IMR-90 (cell line): ENCODE data around the gene PTGES. TPM values are rescaled to one million over a fixed set of nuclear protein-coding genes. Genes with fewer than 3 reads are reported as not detected.

Source experiments
- ATAC-seq: fragments of 200-7000 bp; cut with Tn5 transposase; 2 replicates; pipeline ENCODE4 v1.9.1; 2020; ENCODE audit warnings: low read depth, mild to moderate bottlenecking, moderate library complexity
- BruUV-seq: library from RNA; stranded (reverse); fragments of 400-500 nt; replicated peaks from 2 replicates; lab custom pipeline; 2021; lab: Mats Ljungman, UMichigan
- CTCF ChIA-PET: fragments of 300-600 bp; formaldehyde crosslinking; extraction: SDS; loops from one replicate; lab custom pipeline; 2021; ENCODE audit warnings: antibody characterized with exemption; lab: Yijun Ruan, JAX
- POLR2A ChIA-PET: fragments of 300-600 bp; sonication (Branson Sonifier 250); formaldehyde crosslinking; loops from one replicate; lab custom pipeline; 2022; ENCODE audit warnings: antibody characterized with exemption; ENCODE audit not compliant: unreplicated experiment; lab: Charles Lee
- DNase-seq: peaks from one replicate; pipeline ENCODE4 v3.0.0; 2013
- H2AFZ ChIP-seq: replicated peaks from 2 replicates; pipeline ENCODE3; 2013; ENCODE audit warnings: low read length, mild to moderate bottlenecking; ENCODE audit not compliant: poor library complexity
- H2AK5ac ChIP-seq: 2 replicates; pipeline ENCODE4 v1.6.1; 2013; ENCODE audit warnings: low read depth, low read length, inconsistent platforms
- H2AK9ac ChIP-seq: replicated peaks from 2 replicates; pipeline ENCODE3; 2013; ENCODE audit warnings: mild to moderate bottlenecking, low read depth, low read length, moderate library complexity; ENCODE audit not compliant: poor library complexity
- H2BK120ac ChIP-seq: 2 replicates; pipeline ENCODE4 v1.6.1; 2013; ENCODE audit warnings: low read depth, low read length, inconsistent platforms
- H2BK15ac ChIP-seq: 3 replicates; pipeline ENCODE4 v1.6.1; 2013; ENCODE audit warnings: low read depth, low read length, inconsistent platforms
- H2BK20ac ChIP-seq: 2 replicates; pipeline ENCODE4 v1.6.1; 2013; ENCODE audit warnings: low read depth, mild to moderate bottlenecking, inconsistent platforms, low read length, moderate library complexity
- H2BK5ac ChIP-seq: 2 replicates; pipeline ENCODE4 v1.6.1; 2013; ENCODE audit warnings: mild to moderate bottlenecking, low read depth, low read length, inconsistent platforms; ENCODE audit not compliant: poor library complexity, severe bottlenecking
- H3K14ac ChIP-seq: replicated peaks from 2 replicates; pipeline ENCODE4 v1.6.1; 2013; ENCODE audit warnings: low read depth, low read length, inconsistent platforms
- H3K18ac ChIP-seq: 2 replicates; pipeline ENCODE4 v1.6.1; 2013; ENCODE audit warnings: low read depth, low read length, control low read depth
- H3K23ac ChIP-seq: 2 replicates; pipeline ENCODE4 v1.6.1; 2013; ENCODE audit warnings: low read depth, low read length, inconsistent platforms
- H3K27ac ChIP-seq: 2 replicates; pipeline ENCODE4 v1.5.1; 2013; ENCODE audit warnings: mild to moderate bottlenecking, control low read depth, low read length; ENCODE audit not compliant: insufficient read depth
- H3K27me3 ChIP-seq: 2 replicates; pipeline ENCODE4 v1.6.1; 2013; ENCODE audit warnings: low read length; ENCODE audit not compliant: control insufficient read depth, insufficient read depth
- H3K36me3 ChIP-seq: 2 replicates; pipeline ENCODE4 v1.6.1; 2013; ENCODE audit warnings: low read length, mixed read lengths; ENCODE audit not compliant: control insufficient read depth, insufficient read depth
- H3K4ac ChIP-seq: 2 replicates; pipeline ENCODE4 v1.6.1; 2013; ENCODE audit warnings: low read depth, low read length, inconsistent platforms
- H3K4me1 ChIP-seq: 2 replicates; pipeline ENCODE4 v1.6.1; 2013; ENCODE audit warnings: low read length, mixed read lengths; ENCODE audit not compliant: control insufficient read depth, insufficient read depth
- H3K4me2 ChIP-seq: 2 replicates; pipeline ENCODE4 v1.6.1; 2013; ENCODE audit warnings: low read depth, mild to moderate bottlenecking, control low read depth, low read length, moderate library complexity
- H3K4me3 ChIP-seq: 2 replicates; pipeline ENCODE4 v1.5.1; 2013; ENCODE audit warnings: low read depth, mild to moderate bottlenecking, control low read depth, low read length, moderate library complexity; ENCODE audit not compliant: insufficient read depth
- H3K56ac ChIP-seq: 2 replicates; pipeline ENCODE4 v1.6.1; 2013; ENCODE audit warnings: low read length, inconsistent platforms; ENCODE audit not compliant: insufficient read depth; ENCODE audit errors: extremely low read depth
- H3K79me1 ChIP-seq, 2 experiments: 2 replicates each; pipeline ENCODE4 v1.6.1; 2013; ENCODE audit warnings: low read length in 2 of 2, inconsistent platforms in 1 of 2, low read depth in 1 of 2
- H3K9ac ChIP-seq: 2 replicates; pipeline ENCODE4 v1.6.1; 2013; ENCODE audit warnings: low read depth, low read length, control low read depth
- H3K9me1 ChIP-seq: 2 replicates; pipeline ENCODE4 v1.6.1; 2013; ENCODE audit warnings: low read length, inconsistent platforms; ENCODE audit not compliant: insufficient read depth
- H3K9me3 ChIP-seq: 2 replicates; pipeline ENCODE4 v1.6.1; 2013; ENCODE audit warnings: low read length; ENCODE audit not compliant: control insufficient read depth, insufficient read depth
- H4K20me1 ChIP-seq: 2 replicates; pipeline ENCODE4 v1.6.1; 2013; ENCODE audit warnings: low read length, inconsistent platforms; ENCODE audit not compliant: insufficient read depth
- H4K5ac ChIP-seq: 2 replicates; pipeline ENCODE4 v1.6.1; 2013; ENCODE audit warnings: mild to moderate bottlenecking, low read depth, low read length, control low read depth
- H4K8ac ChIP-seq, 2 experiments: 2 replicates each; pipeline ENCODE4 v1.6.1; 2013; ENCODE audit warnings: low read depth in 2 of 2, low read length in 2 of 2, control low read depth in 1 of 2, inconsistent platforms in 1 of 2
- H4K91ac ChIP-seq: 2 replicates; pipeline ENCODE4 v1.6.1; 2013; ENCODE audit warnings: low read depth, low read length, inconsistent platforms; ENCODE audit not compliant: insufficient read depth
- FOS ChIP-seq: fragments of 150-350 bp; IDR thresholded peaks from 2 replicates; pipeline ENCODE4 v1.6.1; 2016; ENCODE audit warnings: low read depth, low read length
- WGBS, 2 experiments: methylation state at CpG; one replicate each; pipeline versions ENCODE4 v1.1.5 to v1.1.7; 2013; ENCODE audit warnings: missing lambda C conversion rate in 2 of 2; ENCODE audit not compliant: insufficient read length in 1 of 2; ENCODE audit errors: extremely low coverage in 2 of 2; 5-methylcytosine and 5-hydroxymethylcytosine counted together
- dilution Hi-C: fragments of 300-500 bp; cut with HindIII; formaldehyde crosslinking; loops from one replicate; pipeline ENCODE4 v1.14.3; 2018; ENCODE audit warnings: low sequenced_read_pairs; ENCODE audit not compliant: unreplicated experiment
- in situ Hi-C: fragments of 300-500 bp; cut with MboI; formaldehyde crosslinking; loops from 3 replicates; pipeline ENCODE4 v1.14.3; 2019; ENCODE audit warnings: low sequenced_read_pairs, inconsistent platforms, mixed read lengths
- intact Hi-C: fragments of 100-400 bp; cut with micrococcal nuclease; formaldehyde crosslinking; loops from 2 replicates; pipeline ENCODE4 v1.10.0; 2022
- polyA plus RNA-seq, 3 experiments: library from polyadenylated mRNA; depleted of rRNA; stranded (reverse); fragments of >200 nt; gene quantifications; 2 replicates each; pipeline ENCODE4 v1.2.3, GENCODE V29; 2012; ENCODE audit warnings: low replicate concordance in 1 of 3
- total RNA-seq: library from RNA; depleted of rRNA; stranded (reverse); fragments of >200 nt; gene quantifications from 2 replicates; pipeline ENCODE4 v1.2.3, GENCODE V29; 2012

The PTGES gene
- total and polyA plus RNA-seq, 2 of the 4 experiments (the other 2 are of a cell fraction), result 3.2 to 6.3 TPM

DNA sequence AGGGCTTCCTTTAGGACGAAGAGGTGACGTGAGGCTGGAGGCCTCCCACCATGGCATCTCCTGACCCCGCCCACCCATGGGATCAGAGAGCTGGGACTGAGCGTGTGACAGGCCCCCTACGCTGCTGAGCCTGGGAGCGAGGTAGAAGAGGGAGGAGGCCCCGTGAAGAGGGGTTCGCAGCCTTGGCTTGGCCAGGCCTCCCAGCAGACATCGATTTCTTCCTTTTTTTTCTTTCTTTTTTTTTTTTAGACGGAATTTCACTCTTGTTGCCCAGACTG lies 39.5 kb downstream of the PTGES start:
- Histone ChIP-seq H3K56ac (peak overlapping the region; percentile 94), H3K14ac (peak overlapping the region; percentile 91), H2BK15ac (peak overlapping the region; percentile 69; the same call in 2 of the 3 replicates), H2AFZ (peak overlapping the region; percentile 72), H2BK120ac (peak overlapping the region; percentile 98), H3K4me3 (no peak overlapping the region), H2AK9ac (peak overlapping the region; percentile 5), H2BK20ac (peak overlapping the region; percentile 98), H4K5ac (peak overlapping the region; percentile 81), H4K91ac (peak overlapping the region; percentile 97), H2BK5ac (peak overlapping the region; percentile 84), H3K27me3 (no peaks in the 10 kb centered on the region), H3K18ac (peak overlapping the region; percentile 93), H3K27ac (peak overlapping the region; percentile 81), H3K4ac (peak overlapping the region; percentile 97), H3K79me1 (peaks cover 14 to 72% of the 10 kb centered on the region in 2 experiments), H2AK5ac (peak overlapping the region; percentile 97), H3K9ac (peak overlapping the region; percentile 70), H3K4me2 (peak overlapping the region; percentile 44), H3K36me3 (no peaks in the 10 kb centered on the region; the same call in 1 of the 2 replicates), H3K9me1 (peaks cover 45% of the 10 kb centered on the region), H3K4me1 (peaks cover 49% of the 10 kb centered on the region), H4K8ac (peak overlapping the region; percentile 80 to 95), H3K9me3 (no peaks in the 10 kb centered on the region), H4K20me1 (peaks cover 10% of the 10 kb centered on the region; the same call in 1 of the 2 replicates), H3K23ac (peak overlapping the region; percentile 96)
- dilution Hi-C loops, result no loop called here
- BruUV-seq, result no TSS peak
- in situ Hi-C loops, result no loop called here
- intact Hi-C loops, result loop anchor here (5.0 kb wide), 1 partner anchor 46 kb away; the partner anchor contains the start of gene PRRX2
- DNase-seq, result no peak
- POLR2A ChIA-PET, result no interaction called here
- no peak for TF ChIP-seq FOS
- WGBS, 2 experiments, result 100% methylated on average over 5 of the region's 10 CpGs; no CpG with 5 or more reads in 1 of the 2 experiments
- CTCF ChIA-PET, result interaction anchor here (1.6 to 2.1 kb wide), 2 partner anchors 14 to 15 kb away, joined by 6 to 7 read pairs; no protein-coding TSS in a partner anchor
- ATAC-seq, result no peak
